Measurements from ENCODE around the gene POLR2F.
"Not testable (repeated sequence)": the region's sequence is repeated elsewhere in the genome, so short reads cannot be mapped to it uniquely, and the experiment has no call there.

The POLR2F gene

DNA sequence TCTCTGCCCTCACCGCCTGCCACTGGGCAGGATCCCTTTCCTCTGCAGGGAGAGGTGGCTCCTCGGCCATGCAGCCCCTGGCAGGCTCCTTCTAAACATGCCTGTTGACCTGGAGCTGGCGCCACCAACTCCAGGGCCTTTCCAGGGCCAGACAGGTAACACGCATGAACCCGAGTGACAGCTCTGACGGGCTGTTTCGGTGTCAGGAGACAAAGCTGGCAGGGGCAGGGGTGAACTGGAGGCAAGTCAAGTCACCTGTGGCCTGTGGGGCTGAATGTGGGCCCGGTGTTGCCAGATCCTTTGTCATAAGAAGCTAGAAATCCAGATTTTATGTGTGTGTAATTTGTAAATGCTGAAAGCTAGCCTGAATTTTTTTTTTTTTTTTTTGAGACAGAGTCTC is 11.4 kb upstream of the POLR2F start:
- Histone ChIP-seq H3K9me3 (ENCODE audit: control insufficient read depth, low read length) (no peaks in the 10 kb centered on the region), H3K9ac (ENCODE audit: low read length) (no peak overlapping the region), H3K27me3 (replicated peaks; ENCODE audit: control insufficient read depth, insufficient read depth, low read length) (no peaks in the 10 kb centered on the region), H3K4me1 (ENCODE audit: control insufficient read depth, insufficient read depth, low read length) (peaks cover 14% of the 10 kb centered on the region), H3K36me3 (ENCODE audit: control insufficient read depth, insufficient read depth, low read length, severe bottlenecking) (peaks cover 60% of the 10 kb centered on the region), H3K4me3 (ENCODE audit: low read length) (no peak overlapping the region)
- DNase-seq (ENCODE audit: low read depth), result no peak

- no peak overlapping the region for H3K4me3 ChIP-seq (ENCODE audit: low read length)
- H3K27me3 ChIP-seq (replicated peaks; ENCODE audit: control insufficient read depth, insufficient read depth, low read length), result no peaks in the 10 kb centered on the region
- DNase-seq (ENCODE audit: low read depth), result no peak
- peaks cover 15% of the 10 kb centered on the region for H3K4me1 ChIP-seq (ENCODE audit: control insufficient read depth, insufficient read depth, low read length)
- no peak overlapping the region for H3K9ac ChIP-seq (ENCODE audit: low read length)
- H3K36me3 ChIP-seq (ENCODE audit: control insufficient read depth, insufficient read depth, low read length, severe bottlenecking), result peaks cover 52% of the 10 kb centered on the region
- H3K9me3 ChIP-seq (ENCODE audit: control insufficient read depth, low read length), result no peaks in the 10 kb centered on the region
Observed at GRCh38 chr22:37943136-37943824, 10.2 kb upstream of the POLR2F start.

- Histone ChIP-seq H3K9me3 (ENCODE audit: control insufficient read depth, low read length) (no peaks in the 10 kb centered on the region), H3K9ac (ENCODE audit: low read length) (no peak overlapping the region), H3K4me1 (ENCODE audit: control insufficient read depth, insufficient read depth, low read length) (peaks cover 20% of the 10 kb centered on the region), H3K27me3 (replicated peaks; ENCODE audit: control insufficient read depth, insufficient read depth, low read length) (no peaks in the 10 kb centered on the region), H3K36me3 (ENCODE audit: control insufficient read depth, insufficient read depth, low read length, severe bottlenecking) (peaks cover 52% of the 10 kb centered on the region), H3K4me3 (ENCODE audit: low read length) (no peak overlapping the region)
- DNase-seq (ENCODE audit: low read depth), result no peak
Observed at GRCh38 chr22:37943825-37944198, 9.7 kb upstream of the POLR2F start.

DNA sequence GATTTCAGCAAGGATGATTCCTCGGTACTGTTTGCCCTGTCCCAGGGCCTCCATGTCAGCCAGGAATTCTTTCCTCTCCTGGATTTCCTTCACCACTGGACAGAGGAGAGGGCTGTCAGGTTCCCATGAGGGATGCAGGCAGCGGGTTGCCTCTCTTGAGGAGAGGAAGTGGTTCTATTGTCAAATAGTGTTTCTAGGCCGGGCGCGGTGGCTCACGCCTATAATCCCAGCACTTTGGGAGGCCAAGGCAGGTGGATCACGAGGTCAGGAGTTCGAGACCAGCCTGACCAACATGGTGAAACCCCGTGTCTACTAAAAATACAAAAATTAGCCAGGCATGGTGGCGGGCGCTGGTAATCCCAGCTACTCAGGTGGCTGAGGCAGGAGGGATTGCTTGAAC is 9.1 kb upstream of the POLR2F start:
- not testable (repeated sequence) for H3K9ac ChIP-seq (ENCODE audit: low read length); DNase-seq (ENCODE audit: low read depth); H3K27me3 ChIP-seq (replicated peaks; ENCODE audit: control insufficient read depth, insufficient read depth, low read length); H3K4me3 ChIP-seq (ENCODE audit: low read length); H3K9me3 ChIP-seq (ENCODE audit: control insufficient read depth, low read length)
- Histone ChIP-seq H3K4me1 (ENCODE audit: control insufficient read depth, insufficient read depth, low read length) (peaks cover 20% of the 10 kb centered on the region), H3K36me3 (ENCODE audit: control insufficient read depth, insufficient read depth, low read length, severe bottlenecking) (peaks cover 47% of the 10 kb centered on the region)

- H3K4me1 ChIP-seq (ENCODE audit: control insufficient read depth, insufficient read depth, low read length); H3K9ac ChIP-seq (ENCODE audit: low read length); H3K4me3 ChIP-seq (ENCODE audit: low read length); H3K27me3 ChIP-seq (replicated peaks; ENCODE audit: control insufficient read depth, insufficient read depth, low read length); H3K9me3 ChIP-seq (ENCODE audit: control insufficient read depth, low read length); DNase-seq (ENCODE audit: low read depth): not testable (repeated sequence)
- peaks cover 22% of the 10 kb centered on the region for H3K36me3 ChIP-seq (ENCODE audit: control insufficient read depth, insufficient read depth, low read length, severe bottlenecking)
Observed at GRCh38 chr22:37947142-37947795, 6.2 kb upstream of the POLR2F start.

DNA sequence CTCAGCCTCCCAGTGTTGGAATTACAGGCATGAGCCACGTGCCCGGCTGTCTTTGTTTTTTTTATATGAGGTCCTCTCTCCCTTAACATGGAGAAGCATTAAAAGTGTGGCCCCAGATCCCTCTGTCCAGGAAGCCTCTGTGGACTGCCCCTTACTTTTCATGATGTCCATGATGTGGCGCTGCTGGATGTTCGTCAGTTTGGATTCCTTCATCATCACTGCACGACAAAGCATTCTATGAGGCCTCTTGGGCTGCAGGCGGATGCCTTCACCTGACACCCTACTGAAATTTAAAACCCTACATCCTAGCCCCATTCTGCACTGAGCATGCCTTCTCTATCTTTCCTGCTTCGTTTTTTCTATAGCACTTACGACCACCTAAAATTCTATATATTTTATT is 2.2 kb upstream of the POLR2F start:
- H3K9ac ChIP-seq (ENCODE audit: low read length), result no peak overlapping the region
- peaks cover 18% of the 10 kb centered on the region for H3K4me1 ChIP-seq (ENCODE audit: control insufficient read depth, insufficient read depth, low read length)
- no peaks in the 10 kb centered on the region for H3K9me3 ChIP-seq (ENCODE audit: control insufficient read depth, low read length)
- H3K36me3 ChIP-seq (ENCODE audit: control insufficient read depth, insufficient read depth, low read length, severe bottlenecking), result no peaks in the 10 kb centered on the region
- DNase-seq (ENCODE audit: low read depth), result peak; percentile 9
- H3K4me3 ChIP-seq (ENCODE audit: low read length), result no peak overlapping the region
- H3K27me3 ChIP-seq (replicated peaks; ENCODE audit: control insufficient read depth, insufficient read depth, low read length), result no peaks in the 10 kb centered on the region

GRCh38 chr22:37952629-37953028 is 870 bp upstream of the POLR2F start:
- DNase-seq (ENCODE audit: low read depth), result peak; percentile 28
- Histone ChIP-seq H3K4me3 (ENCODE audit: low read length) (peak overlapping the region; percentile 97), H3K36me3 (ENCODE audit: control insufficient read depth, insufficient read depth, low read length, severe bottlenecking) (peaks cover 12% of the 10 kb centered on the region), H3K4me1 (ENCODE audit: control insufficient read depth, insufficient read depth, low read length) (peaks cover 18% of the 10 kb centered on the region), H3K9ac (ENCODE audit: low read length) (peak overlapping the region; percentile 98)
- H3K27me3 ChIP-seq (replicated peaks; ENCODE audit: control insufficient read depth, insufficient read depth, low read length); H3K9me3 ChIP-seq (ENCODE audit: control insufficient read depth, low read length): not testable (repeated sequence)

DNA sequence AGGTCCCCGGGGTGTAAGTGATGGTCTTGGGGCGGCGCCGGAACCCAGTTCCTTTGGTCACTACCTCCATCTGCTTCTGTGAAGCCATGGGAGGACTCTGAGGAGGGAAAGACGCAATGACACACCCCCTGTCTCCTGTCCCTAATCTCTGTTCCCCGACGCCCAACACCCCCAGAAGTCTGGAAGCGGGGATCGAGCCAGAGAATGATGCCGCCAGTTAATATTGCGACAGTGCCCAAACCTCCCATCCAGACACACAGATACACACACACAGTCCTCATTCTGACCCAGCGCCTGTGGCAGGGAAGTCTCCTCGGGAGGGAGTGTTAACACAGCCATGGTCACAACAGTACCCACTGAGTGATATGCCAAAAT is 450 bp upstream of the POLR2F start:
- peaks cover 18% of the 10 kb centered on the region for H3K4me1 ChIP-seq (ENCODE audit: control insufficient read depth, insufficient read depth, low read length)
- DNase-seq (ENCODE audit: low read depth), result peak; percentile 71
- peak overlapping the region; percentile 97 for H3K4me3 ChIP-seq (ENCODE audit: low read length)
- no peaks in the 10 kb centered on the region for H3K9me3 ChIP-seq (ENCODE audit: control insufficient read depth, low read length)
- peaks cover 16% of the 10 kb centered on the region for H3K36me3 ChIP-seq (ENCODE audit: control insufficient read depth, insufficient read depth, low read length, severe bottlenecking)
- no peaks in the 10 kb centered on the region for H3K27me3 ChIP-seq (replicated peaks; ENCODE audit: control insufficient read depth, insufficient read depth, low read length)
- H3K9ac ChIP-seq (ENCODE audit: low read length), result peak overlapping the region; percentile 98

GRCh38 chr22:37954686-37955085 is 1.2 kb downstream of the POLR2F start:
- no peaks in the 10 kb centered on the region for H3K9me3 ChIP-seq (ENCODE audit: control insufficient read depth, low read length)
- peak overlapping the region; percentile 97 for H3K4me3 ChIP-seq (ENCODE audit: low read length)

DNA sequence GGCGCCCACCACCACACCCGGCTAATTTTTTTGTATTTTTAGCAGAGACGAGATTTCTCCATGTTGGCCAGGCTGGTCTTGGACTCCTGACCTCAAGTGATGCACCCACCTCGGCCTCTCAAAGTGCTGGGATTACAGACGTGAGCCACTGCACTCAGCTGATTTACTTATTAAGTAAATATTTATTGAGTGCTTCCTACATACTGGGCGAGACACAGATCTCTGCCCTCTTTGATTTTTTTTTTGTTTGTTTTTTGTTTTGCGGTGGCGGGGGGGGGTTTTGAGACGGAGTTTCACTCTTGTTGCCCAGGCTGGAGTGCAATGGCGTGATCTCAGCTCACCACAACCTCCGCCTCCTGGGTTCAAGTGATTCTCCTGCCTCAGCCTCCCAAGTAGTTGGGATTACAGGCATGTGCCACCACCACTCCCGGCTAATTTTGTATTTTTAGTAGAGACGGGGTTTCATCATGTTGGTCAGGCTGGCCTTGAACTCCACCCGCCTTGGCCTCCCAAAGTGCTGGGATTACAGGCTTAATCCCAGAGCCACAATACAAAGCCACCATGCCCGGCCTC is 2.4 kb downstream of the POLR2F start:
- not testable (repeated sequence) for H3K27me3 ChIP-seq (replicated peaks; ENCODE audit: control insufficient read depth, insufficient read depth, low read length); DNase-seq (ENCODE audit: low read depth); H3K9ac ChIP-seq (ENCODE audit: low read length); H3K9me3 ChIP-seq (ENCODE audit: control insufficient read depth, low read length); H3K4me3 ChIP-seq (ENCODE audit: low read length)
- Histone ChIP-seq H3K4me1 (ENCODE audit: control insufficient read depth, insufficient read depth, low read length) (peaks cover 12% of the 10 kb centered on the region), H3K36me3 (ENCODE audit: control insufficient read depth, insufficient read depth, low read length, severe bottlenecking) (peaks cover 41% of the 10 kb centered on the region)

More at GRCh38 chr22:37954686-37955085, 1.2 kb downstream of the POLR2F start:
- H3K36me3 ChIP-seq (ENCODE audit: control insufficient read depth, insufficient read depth, low read length, severe bottlenecking), result peaks cover 30% of the 10 kb centered on the region
- H3K9ac ChIP-seq (ENCODE audit: low read length), result peak overlapping the region; percentile 98
- no peak for DNase-seq (ENCODE audit: low read depth)
- peaks cover 12% of the 10 kb centered on the region for H3K4me1 ChIP-seq (ENCODE audit: control insufficient read depth, insufficient read depth, low read length)
- H3K27me3 ChIP-seq (replicated peaks; ENCODE audit: control insufficient read depth, insufficient read depth, low read length), result no peaks in the 10 kb centered on the region

DNA sequence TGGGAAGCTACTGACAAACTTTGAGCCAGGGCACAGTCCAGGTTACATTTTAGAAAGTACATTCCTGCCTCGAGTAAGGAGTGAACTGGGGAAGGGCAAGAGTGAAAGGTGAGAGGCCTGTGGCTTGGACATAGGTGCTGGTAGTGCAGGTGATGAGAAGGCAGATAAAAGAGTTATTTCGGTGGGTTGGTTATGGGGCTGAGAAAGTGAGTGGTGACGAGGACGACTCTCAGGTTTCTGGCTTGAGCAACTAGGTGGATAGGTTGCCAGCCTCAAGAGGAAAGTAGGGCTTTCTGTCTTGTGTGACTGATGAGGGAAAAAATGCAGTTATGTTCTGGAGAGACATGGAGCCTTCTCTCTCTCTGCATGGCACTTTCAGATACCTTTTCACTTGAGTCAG is 3.7 kb downstream of the POLR2F start:
- peaks cover 54% of the 10 kb centered on the region for H3K36me3 ChIP-seq (ENCODE audit: control insufficient read depth, insufficient read depth, low read length, severe bottlenecking)
- no peak overlapping the region for H3K9ac ChIP-seq (ENCODE audit: low read length)
- DNase-seq (ENCODE audit: low read depth), result no peak

More for the DNA sequence above, 3.7 kb downstream of the POLR2F start:
- Histone ChIP-seq H3K4me3 (ENCODE audit: low read length) (no peak overlapping the region), H3K4me1 (ENCODE audit: control insufficient read depth, insufficient read depth, low read length) (peaks cover 12% of the 10 kb centered on the region), H3K9me3 (ENCODE audit: control insufficient read depth, low read length) (no peaks in the 10 kb centered on the region), H3K27me3 (replicated peaks; ENCODE audit: control insufficient read depth, insufficient read depth, low read length) (no peaks in the 10 kb centered on the region)

All from adipocyte (in vitro differentiated cells).